Measurements from ENCODE around the gene CRB3. TPM values are rescaled to one million over a fixed set of nuclear protein-coding genes. Genes with fewer than 3 reads are reported as not detected.

CRB3 gene
- total RNA-seq = not detected in 2 replicates

GRCh38 chr19:6464070-6464873 is at the start of gene CRB3:
CRB3 (plus strand) TSS chr19:6464271; CDS start chr19:6464702, 431 bp downstream.

GRCh38 chr19:6424195-6424938 is 39.7 kb upstream of the CRB3 start, which contains the start of gene KHSRP:
KHSRP (minus strand) TSS chr19:6424811; CDS start chr19:6424701, 110 bp downstream.

GRCh38 chr19:6433663-6434062 is 30.4 kb upstream of the CRB3 start, which contains the start of gene SLC25A41:
SLC25A41 (minus strand) TSS chr19:6433763; CDS start chr19:6433693, 70 bp downstream.

GRCh38 chr19:6459262-6460098 is 4.6 kb upstream of the CRB3 start, which contains the start of gene SLC25A23:
SLC25A23 (minus strand) TSS chr19:6459792; CDS start chr19:6459628, 164 bp downstream.

GRCh38 chr19:6481541-6482342 is 17.7 kb downstream of the CRB3 start, which contains the start of gene DENND1C:
DENND1C (minus strand) TSS chr19:6481787; CDS start chr19:6481695, 92 bp downstream.

GRCh38 chr19:6501740-6502648 is 37.9 kb downstream of the CRB3 start, which contains the start of gene TUBB4A:
TUBB4A (minus strand) TSS chr19:6502309; CDS start chr19:6502212, 97 bp downstream.

Other genes with a start within 250 kb of the CRB3 start
- gene MLLT1, start 184.3 kb upstream of the CRB3 start, total RNA-seq = 5.3 and 7.9 TPM in 2 replicates
- gene ACER1, start 130.7 kb upstream of the CRB3 start, total RNA-seq = 0.09 TPM in 1 of 2 replicates, not detected in the other
- gene CLPP, start 102.7 kb upstream of the CRB3 start, total RNA-seq = 39.2 and 54.3 TPM in 2 replicates
- gene ALKBH7, start 91.5 kb upstream of the CRB3 start, total RNA-seq = 19.4 and 60.0 TPM in 2 replicates
- gene PSPN, start 88.3 kb upstream of the CRB3 start, total RNA-seq = 1.4 and 1.5 TPM in 2 replicates
- gene GTF2F1, start 71.1 kb upstream of the CRB3 start, total RNA-seq = 40.4 and 54.5 TPM in 2 replicates
- gene KHSRP, start 39.5 kb upstream of the CRB3 start, total RNA-seq = 87.9 and 167 TPM in 2 replicates
- not detected in 2 replicates for gene SLC25A41, start 30.5 kb upstream of the CRB3 start, total RNA-seq
- 53.7 and 113 TPM in 2 replicates for gene SLC25A23, start 4.5 kb upstream of the CRB3 start, total RNA-seq
- not detected in 2 replicates for gene DENND1C, start 17.5 kb downstream of the CRB3 start, total RNA-seq
- gene TUBB4A, start 38.0 kb downstream of the CRB3 start, total RNA-seq = 0.60 TPM in 1 of 2 replicates, not detected in the other
- gene TNFSF9, start 66.8 kb downstream of the CRB3 start, total RNA-seq = 0.14 and 0.30 TPM in 2 replicates
- not detected in 2 replicates for gene CD70, start 126.9 kb downstream of the CRB3 start, total RNA-seq
- gene TNFSF14, start 205.9 kb downstream of the CRB3 start, total RNA-seq = under 0.01 TPM in 1 of 2 replicates, not detected in the other